ENCODE results near the gene STARD3. TPM values are rescaled to one million over a fixed set of nuclear protein-coding genes. Genes with fewer than 3 reads are reported as not detected.

Gene STARD3
- total and polyA plus RNA-seq, 3 experiments from 2014 or later, result 44.5 to 74.1 (median 71.4) TPM

- peak overlapping the region in 4 of 7 donors; percentile 35 to 59 (median 54) for H3K4me3 Mint-ChIP-seq
- Histone ChIP-seq H3K9me3 (ENCODE audit: low read length) (no peaks in the 10 kb centered on the region), H3K4me1 (ENCODE audit: insufficient read depth, low read length) (peaks cover 78% of the 10 kb centered on the region), H3K36me3 (ENCODE audit: insufficient read depth, low read length) (no peaks in the 10 kb centered on the region), H3K27me3 (ENCODE audit: insufficient read depth, low read length, poor library complexity, severe bottlenecking) (no peaks in the 10 kb centered on the region), H3K27ac (ENCODE audit: low read depth, low read length) (no peak overlapping the region), H3K4me3 (ENCODE audit: low read length) (no peak overlapping the region)
- H3K27ac Mint-ChIP-seq, result peak overlapping the region in 4 of 8 donors; percentile 32 to 78 (median 52)
- H3K36me3 Mint-ChIP-seq, result peaks cover 0 to 26% (median 0%) of the 10 kb centered on the region in 3 donors
- H3K27me3 Mint-ChIP-seq, result no peaks in the 10 kb centered on the region
- POLR2A ChIA-PET, result no interaction called here
- peaks cover 74 to 93% (median 83%) of the 10 kb centered on the region in 3 donors for H3K4me1 Mint-ChIP-seq
- no peak for DNase-seq
- no peaks in the 10 kb centered on the region for H3K9me3 Mint-ChIP-seq
- CTCF ChIA-PET, result interaction anchor here (1.0 to 5.1 kb wide), 3 partner anchors 12 to 19 kb away, joined by 4 to 34 read pairs (median 5); no protein-coding TSS in a partner anchor
Measured at GRCh38 chr17:39640591-39641031, 3.7 kb downstream of the STARD3 start.

GRCh38 chr17:39641097-39641496 is 4.2 kb downstream of the STARD3 start:
- POLR2A ChIA-PET, result no interaction called here
- H3K27me3 Mint-ChIP-seq, result no peaks in the 10 kb centered on the region

GRCh38 chr17:39641883-39642282 is 4.9 kb downstream of the STARD3 start:
- H3K27me3 Mint-ChIP-seq, result no peaks in the 10 kb centered on the region
- Histone ChIP-seq H3K4me3 (ENCODE audit: low read length) (peak overlapping the region; percentile 8), H3K36me3 (ENCODE audit: insufficient read depth, low read length) (no peaks in the 10 kb centered on the region), H3K9me3 (ENCODE audit: low read length) (no peaks in the 10 kb centered on the region), H3K27me3 (ENCODE audit: insufficient read depth, low read length, poor library complexity, severe bottlenecking) (no peaks in the 10 kb centered on the region), H3K4me1 (ENCODE audit: insufficient read depth, low read length) (peaks cover 67% of the 10 kb centered on the region), H3K27ac (ENCODE audit: low read depth, low read length) (no peak overlapping the region)
- CTCF ChIA-PET, result interaction anchor here (1.4 to 5.1 kb wide), 2 partner anchors 11 to 19 kb away, joined by 5 to 34 read pairs; no protein-coding TSS in a partner anchor
- peaks cover 66 to 86% (median 79%) of the 10 kb centered on the region in 3 donors for H3K4me1 Mint-ChIP-seq
- H3K27ac Mint-ChIP-seq, result peak overlapping the region in 3 of 8 donors; percentile 10 to 84 (median 26)
- no peaks in the 10 kb centered on the region for H3K9me3 Mint-ChIP-seq
- DNase-seq, result no peak
- H3K4me3 Mint-ChIP-seq, result no peak overlapping the region
- POLR2A ChIA-PET, result no interaction called here
- H3K36me3 Mint-ChIP-seq, result peaks cover 0 to 26% (median 0%) of the 10 kb centered on the region in 3 donors

More at GRCh38 chr17:39641097-39641496, 4.2 kb downstream of the STARD3 start:
- Mint-ChIP-seq H3K36me3 (peaks cover 0 to 26% (median 0%) of the 10 kb centered on the region in 3 donors), H3K4me1 (peaks cover 73 to 91% (median 84%) of the 10 kb centered on the region in 3 donors), H3K4me3 (peak overlapping the region in 1 of 7 donors; percentile 8), H3K9me3 (no peaks in the 10 kb centered on the region), H3K27ac (peak overlapping the region in 1 of 8 donors; percentile 73)
- Histone ChIP-seq H3K27ac (ENCODE audit: low read depth, low read length) (no peak overlapping the region), H3K4me3 (ENCODE audit: low read length) (peak overlapping the region; percentile 8), H3K4me1 (ENCODE audit: insufficient read depth, low read length) (peaks cover 75% of the 10 kb centered on the region), H3K27me3 (ENCODE audit: insufficient read depth, low read length, poor library complexity, severe bottlenecking) (no peaks in the 10 kb centered on the region), H3K9me3 (ENCODE audit: low read length) (no peaks in the 10 kb centered on the region), H3K36me3 (ENCODE audit: insufficient read depth, low read length) (no peaks in the 10 kb centered on the region)
- DNase-seq, result no peak
- CTCF ChIA-PET, result interaction anchor here (1.0 to 5.1 kb wide), 3 partner anchors 12 to 19 kb away, joined by 4 to 34 read pairs (median 5); no protein-coding TSS in a partner anchor

GRCh38 chr17:39642291-39643074 is 5.5 kb downstream of the STARD3 start:
- ChIA-PET POLR2A (no interaction called here), CTCF (interaction anchor here (1.5 kb wide), 1 partner anchor 11 kb away, joined by 3 read pairs; no protein-coding TSS in a partner anchor)
- peaks cover 0 to 23% (median 0%) of the 10 kb centered on the region in 3 donors for H3K36me3 Mint-ChIP-seq
- peak overlapping the region in 2 of 7 donors; percentile 2 to 44 for H3K4me3 Mint-ChIP-seq
- no peak overlapping the region for H3K27ac ChIP-seq (ENCODE audit: low read depth, low read length)
- DNase-seq, result no peak
- H3K4me3 ChIP-seq (ENCODE audit: low read length), result no peak overlapping the region
- peaks cover 67% of the 10 kb centered on the region for H3K4me1 ChIP-seq (ENCODE audit: insufficient read depth, low read length)
- no peaks in the 10 kb centered on the region for H3K9me3 Mint-ChIP-seq
- no peaks in the 10 kb centered on the region for H3K27me3 ChIP-seq (ENCODE audit: insufficient read depth, low read length, poor library complexity, severe bottlenecking)
- no peaks in the 10 kb centered on the region for H3K36me3 ChIP-seq (ENCODE audit: insufficient read depth, low read length)
- H3K27ac Mint-ChIP-seq, result peak overlapping the region in 6 of 8 donors; percentile 38 to 92 (median 64)
- H3K9me3 ChIP-seq (ENCODE audit: low read length), result no peaks in the 10 kb centered on the region
- H3K4me1 Mint-ChIP-seq, result peaks cover 63 to 88% (median 77%) of the 10 kb centered on the region in 3 donors
- H3K27me3 Mint-ChIP-seq, result no peaks in the 10 kb centered on the region

- no peak for DNase-seq
- H3K27ac ChIP-seq (ENCODE audit: low read depth, low read length), result no peak overlapping the region
- Mint-ChIP-seq H3K4me3 (no peak overlapping the region), H3K4me1 (peaks cover 55 to 83% (median 69%) of the 10 kb centered on the region in 3 donors), H3K9me3 (no peaks in the 10 kb centered on the region), H3K36me3 (peaks cover 0 to 19% (median 0%) of the 10 kb centered on the region in 3 donors), H3K27ac (peak overlapping the region in 5 of 8 donors; percentile 38 to 66 (median 61)), H3K27me3 (no peaks in the 10 kb centered on the region)
- H3K36me3 ChIP-seq (ENCODE audit: insufficient read depth, low read length), result no peaks in the 10 kb centered on the region
- no peak overlapping the region for H3K4me3 ChIP-seq (ENCODE audit: low read length)
- ChIA-PET CTCF (interaction anchor here (1.5 to 2.8 kb wide), 2 partner anchors 11 to 21 kb away, joined by 3 to 10 read pairs; no protein-coding TSS in a partner anchor), POLR2A (no interaction called here)
- no peaks in the 10 kb centered on the region for H3K9me3 ChIP-seq (ENCODE audit: low read length)
- H3K4me1 ChIP-seq (ENCODE audit: insufficient read depth, low read length), result peaks cover 60% of the 10 kb centered on the region
- no peaks in the 10 kb centered on the region for H3K27me3 ChIP-seq (ENCODE audit: insufficient read depth, low read length, poor library complexity, severe bottlenecking)
Measured at GRCh38 chr17:39643271-39643670, 6.3 kb downstream of the STARD3 start.

GRCh38 chr17:39647256-39647655 is 10.3 kb downstream of the STARD3 start:
- Mint-ChIP-seq H3K27me3 (no peaks in the 10 kb centered on the region), H3K4me1 (peaks cover 51 to 77% (median 66%) of the 10 kb centered on the region in 3 donors), H3K4me3 (no peak overlapping the region), H3K9me3 (peaks cover 0 to 2% (median 0%) of the 10 kb centered on the region in 5 donors), H3K27ac (peak overlapping the region in 1 of 8 donors; percentile 50), H3K36me3 (peaks cover 0 to 29% (median 0%) of the 10 kb centered on the region in 3 donors)
- H3K4me1 ChIP-seq (ENCODE audit: insufficient read depth, low read length), result peaks cover 21% of the 10 kb centered on the region
- no peaks in the 10 kb centered on the region for H3K9me3 ChIP-seq (ENCODE audit: low read length)
- no peaks in the 10 kb centered on the region for H3K36me3 ChIP-seq (ENCODE audit: insufficient read depth, low read length)
- no peak overlapping the region for H3K27ac ChIP-seq (ENCODE audit: low read depth, low read length)
- ChIA-PET CTCF (interaction anchor here (0.9 to 2.8 kb wide), 2 partner anchors 17 to 24 kb away, joined by 3 to 15 read pairs; no protein-coding TSS in a partner anchor), POLR2A (no interaction called here)
- no peak overlapping the region for H3K4me3 ChIP-seq (ENCODE audit: low read length)
- no peak for DNase-seq
- no peaks in the 10 kb centered on the region for H3K27me3 ChIP-seq (ENCODE audit: insufficient read depth, low read length, poor library complexity, severe bottlenecking)

- no peak overlapping the region for H3K4me3 ChIP-seq (ENCODE audit: low read length)
Measured at GRCh38 chr17:39648616-39649366, 11.8 kb downstream of the STARD3 start.

More at GRCh38 chr17:39648616-39649366, 11.8 kb downstream of the STARD3 start:
- Histone ChIP-seq H3K4me1 (ENCODE audit: insufficient read depth, low read length) (peaks cover 13% of the 10 kb centered on the region), H3K9me3 (ENCODE audit: low read length) (no peaks in the 10 kb centered on the region), H3K27me3 (ENCODE audit: insufficient read depth, low read length, poor library complexity, severe bottlenecking) (no peaks in the 10 kb centered on the region), H3K27ac (ENCODE audit: low read depth, low read length) (no peak overlapping the region), H3K36me3 (ENCODE audit: insufficient read depth, low read length) (no peaks in the 10 kb centered on the region)
- no peak for DNase-seq
- no peaks in the 10 kb centered on the region for H3K27me3 Mint-ChIP-seq
- no peak overlapping the region for H3K4me3 Mint-ChIP-seq
- H3K9me3 Mint-ChIP-seq, result peaks cover 0 to 2% (median 0%) of the 10 kb centered on the region in 5 donors
- peak overlapping the region in 5 of 8 donors; percentile 48 to 82 (median 70) for H3K27ac Mint-ChIP-seq
- ChIA-PET CTCF (interaction anchor here (2.8 kb wide), 1 partner anchor 26 kb away, joined by 15 read pairs; no protein-coding TSS in a partner anchor), POLR2A (no interaction called here)
- H3K4me1 Mint-ChIP-seq, result peaks cover 43 to 77% (median 58%) of the 10 kb centered on the region in 3 donors
- peaks cover 0 to 29% (median 3%) of the 10 kb centered on the region in 3 donors for H3K36me3 Mint-ChIP-seq

Data from CD8-positive, alpha-beta memory T cell (primary cell).